DOHH2 (cell line): Measurements from ENCODE around the gene PDE2A.

Experiments
- EZH2phosphoT487 ChIP-seq: fragments of 200-600 bp; sonication (generic); IDR thresholded peaks from 2 replicates; pipeline ENCODE4 v1.6.1; 2017; ENCODE audit warnings: borderline replicate concordance, mild to moderate bottlenecking, antibody characterized with exemption, low read length, moderate library complexity, mixed read lengths
- TF ChIP-seq, protein P1 (sequence below): fragments of 200-600 bp; sonication (generic); IDR thresholded peaks from one replicate; pipeline ENCODE4 v1.5.1; 2014; ENCODE audit warnings: antibody characterized with exemption, mild to moderate bottlenecking, low read depth, low read length; ENCODE audit not compliant: poor library complexity, severe bottlenecking

DNA sequence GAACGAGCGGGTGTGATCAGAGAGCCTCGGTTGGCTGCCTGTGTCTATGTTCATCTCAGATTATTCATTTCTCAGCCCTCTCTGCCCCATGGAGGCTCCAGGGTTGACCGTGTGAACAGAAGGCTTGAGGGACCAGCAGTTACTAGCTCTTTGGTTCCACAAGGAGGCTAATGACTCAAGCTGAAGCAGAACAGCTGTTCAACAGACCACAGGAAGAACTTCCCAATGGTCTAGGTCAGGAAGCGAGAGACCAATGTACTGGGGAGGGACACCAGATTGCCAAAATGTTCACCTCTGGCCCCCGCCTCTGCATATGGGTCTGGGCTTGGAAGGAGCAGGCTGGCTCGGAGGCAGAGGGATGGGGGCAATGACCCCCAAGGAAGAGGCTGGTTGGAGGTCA, 14.7 kb upstream of the PDE2A start:
- TF ChIP-seq, protein P1, sequence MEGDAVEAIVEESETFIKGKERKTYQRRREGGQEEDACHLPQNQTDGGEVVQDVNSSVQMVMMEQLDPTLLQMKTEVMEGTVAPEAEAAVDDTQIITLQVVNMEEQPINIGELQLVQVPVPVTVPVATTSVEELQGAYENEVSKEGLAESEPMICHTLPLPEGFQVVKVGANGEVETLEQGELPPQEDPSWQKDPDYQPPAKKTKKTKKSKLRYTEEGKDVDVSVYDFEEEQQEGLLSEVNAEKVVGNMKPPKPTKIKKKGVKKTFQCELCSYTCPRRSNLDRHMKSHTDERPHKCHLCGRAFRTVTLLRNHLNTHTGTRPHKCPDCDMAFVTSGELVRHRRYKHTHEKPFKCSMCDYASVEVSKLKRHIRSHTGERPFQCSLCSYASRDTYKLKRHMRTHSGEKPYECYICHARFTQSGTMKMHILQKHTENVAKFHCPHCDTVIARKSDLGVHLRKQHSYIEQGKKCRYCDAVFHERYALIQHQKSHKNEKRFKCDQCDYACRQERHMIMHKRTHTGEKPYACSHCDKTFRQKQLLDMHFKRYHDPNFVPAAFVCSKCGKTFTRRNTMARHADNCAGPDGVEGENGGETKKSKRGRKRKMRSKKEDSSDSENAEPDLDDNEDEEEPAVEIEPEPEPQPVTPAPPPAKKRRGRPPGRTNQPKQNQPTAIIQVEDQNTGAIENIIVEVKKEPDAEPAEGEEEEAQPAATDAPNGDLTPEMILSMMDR = no peak
- no peak for TF ChIP-seq EZH2phosphoT487
